Stimulated activated CD4-positive, alpha-beta T cell treated with anti-CD3 and anti-CD28 coated beads, TNF-alpha, amount 100 ng/mL, for 24 hours (primary cell): ENCODE results near the gene HELQ.
"Not testable (repeated sequence)": the region's sequence is repeated elsewhere in the genome, so short reads cannot be mapped to it uniquely, and the experiment has no call there.

Source experiments
- DNase-seq, 3 experiments: peaks; one replicate each; pipeline ENCODE4 v3.0.0-alpha.2; 2020; ENCODE audit warnings: low read depth in 3 of 3

HELQ gene, protein sequence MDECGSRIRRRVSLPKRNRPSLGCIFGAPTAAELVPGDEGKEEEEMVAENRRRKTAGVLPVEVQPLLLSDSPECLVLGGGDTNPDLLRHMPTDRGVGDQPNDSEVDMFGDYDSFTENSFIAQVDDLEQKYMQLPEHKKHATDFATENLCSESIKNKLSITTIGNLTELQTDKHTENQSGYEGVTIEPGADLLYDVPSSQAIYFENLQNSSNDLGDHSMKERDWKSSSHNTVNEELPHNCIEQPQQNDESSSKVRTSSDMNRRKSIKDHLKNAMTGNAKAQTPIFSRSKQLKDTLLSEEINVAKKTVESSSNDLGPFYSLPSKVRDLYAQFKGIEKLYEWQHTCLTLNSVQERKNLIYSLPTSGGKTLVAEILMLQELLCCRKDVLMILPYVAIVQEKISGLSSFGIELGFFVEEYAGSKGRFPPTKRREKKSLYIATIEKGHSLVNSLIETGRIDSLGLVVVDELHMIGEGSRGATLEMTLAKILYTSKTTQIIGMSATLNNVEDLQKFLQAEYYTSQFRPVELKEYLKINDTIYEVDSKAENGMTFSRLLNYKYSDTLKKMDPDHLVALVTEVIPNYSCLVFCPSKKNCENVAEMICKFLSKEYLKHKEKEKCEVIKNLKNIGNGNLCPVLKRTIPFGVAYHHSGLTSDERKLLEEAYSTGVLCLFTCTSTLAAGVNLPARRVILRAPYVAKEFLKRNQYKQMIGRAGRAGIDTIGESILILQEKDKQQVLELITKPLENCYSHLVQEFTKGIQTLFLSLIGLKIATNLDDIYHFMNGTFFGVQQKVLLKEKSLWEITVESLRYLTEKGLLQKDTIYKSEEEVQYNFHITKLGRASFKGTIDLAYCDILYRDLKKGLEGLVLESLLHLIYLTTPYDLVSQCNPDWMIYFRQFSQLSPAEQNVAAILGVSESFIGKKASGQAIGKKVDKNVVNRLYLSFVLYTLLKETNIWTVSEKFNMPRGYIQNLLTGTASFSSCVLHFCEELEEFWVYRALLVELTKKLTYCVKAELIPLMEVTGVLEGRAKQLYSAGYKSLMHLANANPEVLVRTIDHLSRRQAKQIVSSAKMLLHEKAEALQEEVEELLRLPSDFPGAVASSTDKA

GRCh38 chr4:83455281-83456183 is at the start of gene HELQ, which contains the start of gene MRPS18C:
Gene HELQ, minus strand, starts transcription at chr4:83455823. Its CDS starts 130 bp downstream, at chr4:83455693.
Gene MRPS18C, plus strand, starts transcription at chr4:83456058. Its CDS starts 20 bp downstream, at chr4:83456078.
- peak; percentile 85 to 92 (median 90) for DNase-seq

DNA sequence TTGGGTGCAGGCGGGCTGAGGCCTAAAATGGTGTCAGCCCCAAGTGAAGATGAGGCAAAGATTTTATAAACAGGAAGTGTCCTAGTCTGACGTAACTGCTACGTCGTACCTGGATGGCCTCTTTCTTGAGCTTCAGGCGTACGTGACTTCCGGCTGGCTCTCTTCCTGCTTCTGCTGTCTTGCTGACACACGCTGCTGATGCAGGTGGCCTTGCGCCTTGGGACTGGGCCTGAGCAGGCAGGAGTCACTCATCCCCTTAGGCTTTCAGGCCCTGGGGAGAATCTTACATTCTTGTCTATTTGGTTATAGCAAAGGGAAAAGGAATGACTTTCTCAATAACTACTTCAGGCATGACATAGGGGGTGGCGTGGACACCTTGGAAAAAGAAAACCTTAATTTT is 49.4 kb upstream of the HELQ start:
- no peak for DNase-seq

DNA sequence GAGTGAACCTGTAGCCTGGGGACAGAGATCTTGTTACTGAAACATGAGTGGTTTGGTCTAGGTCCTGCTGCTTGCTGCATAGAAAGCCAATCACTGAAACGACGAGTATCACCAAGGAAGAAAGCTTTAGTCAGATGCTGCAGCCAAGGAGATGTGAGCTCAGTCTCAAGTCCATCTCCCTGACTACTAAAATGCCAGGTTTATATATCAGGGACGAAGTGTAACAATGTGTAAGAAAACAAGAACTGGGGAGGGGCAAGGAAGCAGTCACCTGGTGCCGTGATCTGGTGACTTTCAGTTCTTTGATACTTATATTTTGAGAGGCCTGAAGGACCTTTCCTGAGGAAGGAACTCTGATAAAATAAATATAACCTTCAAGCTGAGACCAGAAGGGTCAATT is 48.9 kb upstream of the HELQ start:
- DNase-seq: no peak

- no peak for DNase-seq
Measured at GRCh38 chr4:83503974-83504373, 48.4 kb upstream of the HELQ start.

DNA sequence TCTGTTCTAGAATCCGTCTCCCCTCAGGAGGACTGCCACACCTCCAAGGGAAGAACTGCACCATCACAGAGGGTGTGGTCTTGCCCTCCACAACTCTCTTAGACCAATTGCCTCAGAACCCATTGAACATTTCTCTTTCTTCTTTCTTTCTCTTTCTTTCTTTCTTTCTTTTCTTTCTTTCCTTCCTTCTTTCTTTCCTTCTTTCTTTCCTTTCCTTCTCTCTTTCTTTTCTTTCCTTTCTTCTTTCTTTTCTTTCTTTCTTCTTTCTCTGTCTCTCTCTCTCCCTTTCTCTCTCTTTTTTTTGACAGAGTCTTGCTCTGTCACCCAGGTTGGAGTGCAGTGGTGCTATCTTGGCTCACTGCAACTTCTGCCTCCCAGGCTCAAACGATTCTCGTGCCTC is 46.0 kb upstream of the HELQ start:
- DNase-seq: not testable (repeated sequence)

GRCh38 chr4:83498187-83498586 is 42.6 kb upstream of the HELQ start:
- DNase-seq: no peak

DNA sequence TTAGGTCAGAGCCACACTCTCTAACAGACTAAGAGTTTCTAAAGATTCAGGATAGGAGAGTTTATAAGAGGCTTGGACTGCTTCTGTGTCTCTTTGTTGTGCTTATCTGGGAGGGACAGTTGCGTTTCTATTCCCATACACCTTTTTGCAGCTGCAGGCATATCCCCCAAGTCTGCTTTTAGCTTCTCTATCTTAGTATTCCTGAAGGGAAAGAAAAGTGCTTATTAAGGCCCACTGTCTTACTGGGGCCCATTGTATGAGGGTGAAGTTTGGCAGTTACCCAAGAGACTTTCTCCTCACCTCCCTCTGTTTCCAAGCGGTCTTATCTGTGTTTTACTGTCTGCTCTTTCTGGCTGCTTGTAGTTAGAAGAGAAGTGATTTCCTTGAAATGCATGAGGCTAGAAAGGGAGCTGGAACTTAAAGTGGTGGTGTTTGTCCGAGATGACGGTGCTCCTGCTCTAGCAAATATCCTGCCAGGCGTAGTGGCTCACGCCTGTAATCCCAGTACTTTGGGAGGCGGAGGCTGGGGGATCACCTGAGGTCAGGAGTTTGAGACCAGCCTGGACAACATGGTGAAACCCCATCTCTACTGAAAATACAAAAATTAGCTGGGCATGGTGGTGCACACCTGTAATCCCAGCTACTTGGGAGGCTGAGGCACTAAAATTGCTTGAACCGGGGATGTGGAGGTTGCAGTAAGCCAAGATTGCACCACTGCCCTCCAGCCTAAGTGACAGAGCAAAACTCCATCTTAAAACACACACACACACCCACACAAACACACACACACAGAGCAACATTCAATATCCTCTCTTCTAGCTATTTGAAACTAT is 40.7 kb upstream of the HELQ start:
- not testable (repeated sequence) for DNase-seq

GRCh38 chr4:83490876-83491450 is 35.3 kb upstream of the HELQ start:
- no peak for DNase-seq

GRCh38 chr4:83489711-83490326 is 34.2 kb upstream of the HELQ start:
- no peak for DNase-seq

- DNase-seq: no peak
Measured at GRCh38 chr4:83486457-83487129, 31.0 kb upstream of the HELQ start.

GRCh38 chr4:83484500-83485461 is 29.2 kb upstream of the HELQ start, which contains the start of gene ABRAXAS1:
Gene ABRAXAS1, minus strand, starts transcription at chr4:83485100. Its CDS starts 28 bp downstream, at chr4:83485072.
- DNase-seq: peak; percentile 84 to 91 (median 86)

DNA sequence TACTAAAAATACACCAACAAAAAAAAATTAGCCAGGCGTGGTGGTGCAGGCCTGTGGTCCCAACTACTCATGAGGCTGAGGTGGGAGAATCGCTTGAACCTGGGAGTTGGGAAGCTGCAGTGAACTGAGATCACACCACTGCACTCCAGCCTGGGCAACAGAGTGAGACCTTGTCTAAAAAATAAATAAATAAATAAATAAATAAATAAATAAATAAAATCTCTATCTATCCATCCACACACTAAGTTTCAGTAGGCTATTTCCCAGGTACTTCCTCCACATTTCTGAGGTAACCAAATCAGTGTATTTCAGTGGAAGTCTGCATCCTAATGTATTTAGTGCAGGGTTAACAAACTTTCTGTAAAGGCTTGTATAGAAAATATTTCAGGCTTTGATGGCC is 18.3 kb upstream of the HELQ start:
- no peak for DNase-seq

- DNase-seq: no peak
Measured at GRCh38 chr4:83473423-83473822, 17.8 kb upstream of the HELQ start.

GRCh38 chr4:83456184-83456501 is 520 bp upstream of the HELQ start:
- no peak for DNase-seq

- DNase-seq: no peak
Measured at GRCh38 chr4:83454686-83455085, 937 bp downstream of the HELQ start.

GRCh38 chr4:83449009-83449408 is 6.6 kb downstream of the HELQ start:
- DNase-seq: no peak

DNA sequence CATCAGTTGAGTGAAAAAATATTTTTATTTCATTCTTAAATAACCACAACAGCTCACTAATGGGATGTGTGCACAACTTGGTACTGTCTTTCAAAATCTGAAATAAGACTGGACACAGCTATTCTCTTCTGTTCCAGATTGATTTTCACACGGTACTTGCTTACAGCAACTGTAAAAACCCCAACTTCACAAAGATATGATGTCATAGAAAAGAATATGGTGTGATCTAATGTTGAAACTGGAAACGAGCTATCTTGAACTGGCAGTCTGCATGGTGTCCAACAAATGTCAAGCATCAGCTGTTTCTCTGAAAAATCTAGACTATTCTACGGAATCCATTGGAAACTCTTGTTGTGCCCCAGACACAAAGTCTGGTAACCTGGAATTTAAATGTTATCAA is 14.7 kb downstream of the HELQ start:
- DNase-seq: no peak
